GM21737 (cell line): Measurements from ENCODE around the gene C1orf74.

Experiments used
- ATAC-seq: cut with Tn5 transposase; IDR thresholded peaks from one replicate; pipeline ENCODE4 v1.9.1; 2021; ENCODE audit warnings: mild to moderate bottlenecking, moderate library complexity; ENCODE audit not compliant: unreplicated experiment

Gene C1orf74

GRCh38 chr1:209784265-209785169, at the start of gene C1orf74:
Gene C1orf74, minus strand, starts transcription at chr1:209784559. Its CDS starts 925 bp downstream, at chr1:209783634.
- peak; percentile 99 for ATAC-seq

- ATAC-seq, result no peak
Observed at GRCh38 chr1:209831615-209832014, 47.3 kb upstream of the C1orf74 start.

- no peak for ATAC-seq
Observed at GRCh38 chr1:209830722-209831121, 46.4 kb upstream of the C1orf74 start.

- no peak for ATAC-seq
Observed at GRCh38 chr1:209829716-209830115, 45.4 kb upstream of the C1orf74 start.

GRCh38 chr1:209827384-209828262, 43.3 kb upstream of the C1orf74 start, which contains the start of gene UTP25:
Gene UTP25, plus strand, starts transcription at chr1:209827972. Its CDS starts 92 bp downstream, at chr1:209828064.
- peak; percentile 93 for ATAC-seq

- no peak for ATAC-seq
Observed at GRCh38 chr1:209825591-209826434, 41.5 kb upstream of the C1orf74 start.

- ATAC-seq, result peak; percentile 39
Observed at GRCh38 chr1:209823143-209824041, 39.0 kb upstream of the C1orf74 start.

- no peak for ATAC-seq
Observed at GRCh38 chr1:209822706-209823105, 38.3 kb upstream of the C1orf74 start.

GRCh38 chr1:209820986-209821385, 36.6 kb upstream of the C1orf74 start:
- no peak for ATAC-seq

- ATAC-seq, result no peak
Observed at GRCh38 chr1:209819058-209819457, 34.7 kb upstream of the C1orf74 start.

- no peak for ATAC-seq
Observed at GRCh38 chr1:209817691-209818090, 33.3 kb upstream of the C1orf74 start.

- no peak for ATAC-seq
Observed at GRCh38 chr1:209816923-209817322, 32.6 kb upstream of the C1orf74 start.

- no peak for ATAC-seq
Observed at GRCh38 chr1:209815931-209816341, 31.6 kb upstream of the C1orf74 start.

GRCh38 chr1:209815490-209815889, 31.1 kb upstream of the C1orf74 start:
- ATAC-seq, result no peak

- no peak for ATAC-seq
Observed at GRCh38 chr1:209813902-209814301, 29.5 kb upstream of the C1orf74 start.

- ATAC-seq, result no peak
Observed at GRCh38 chr1:209810783-209811182, 26.4 kb upstream of the C1orf74 start.

GRCh38 chr1:209809611-209810010, 25.3 kb upstream of the C1orf74 start:
- ATAC-seq, result no peak

- no peak for ATAC-seq
Observed at GRCh38 chr1:209808059-209808581, 23.8 kb upstream of the C1orf74 start.

- no peak for ATAC-seq
Observed at GRCh38 chr1:209807509-209807908, 23.1 kb upstream of the C1orf74 start.
